Measurements from ENCODE around the gene TRIP13. TPM values are rescaled to one million over a fixed set of nuclear protein-coding genes. Genes with fewer than 3 reads are reported as not detected.

The TRIP13 gene
- total and polyA plus RNA-seq, 2 of the 13 experiments (the other 11 are each of a cell fraction or from before 2014, with no cell fraction given) = 13.5 to 33.0 TPM

DNA sequence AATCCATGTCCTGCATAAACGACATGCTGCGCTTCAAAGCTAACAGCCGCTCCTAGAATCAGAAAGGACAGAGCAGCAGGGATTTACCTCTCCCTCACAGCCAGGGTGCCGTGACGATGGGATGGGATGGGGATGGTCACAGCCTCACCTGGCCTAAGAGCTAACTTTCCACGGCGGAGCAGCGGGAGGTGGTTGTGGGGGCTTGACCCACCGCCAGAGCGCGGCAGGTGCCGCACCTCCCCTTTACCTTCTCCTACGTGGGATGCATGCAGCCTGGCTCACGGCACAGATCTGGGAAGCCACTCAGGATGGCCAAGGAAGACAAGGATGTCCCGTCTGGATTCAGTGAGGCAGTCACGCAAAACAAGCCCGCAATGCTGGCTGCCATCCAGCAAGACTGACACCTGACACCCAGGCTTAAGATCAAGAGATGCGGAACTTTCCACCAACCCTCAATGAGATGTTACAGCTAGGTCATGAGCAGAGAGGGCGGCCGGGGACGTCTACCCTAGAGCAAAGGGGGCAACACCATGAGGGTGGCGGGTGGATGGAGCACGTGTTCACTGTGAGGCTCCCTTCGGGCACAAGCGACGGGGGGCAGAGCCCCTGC lies 5.9 kb upstream of the TRIP13 start (continued):
- TF ChIP-seq, protein P1, sequence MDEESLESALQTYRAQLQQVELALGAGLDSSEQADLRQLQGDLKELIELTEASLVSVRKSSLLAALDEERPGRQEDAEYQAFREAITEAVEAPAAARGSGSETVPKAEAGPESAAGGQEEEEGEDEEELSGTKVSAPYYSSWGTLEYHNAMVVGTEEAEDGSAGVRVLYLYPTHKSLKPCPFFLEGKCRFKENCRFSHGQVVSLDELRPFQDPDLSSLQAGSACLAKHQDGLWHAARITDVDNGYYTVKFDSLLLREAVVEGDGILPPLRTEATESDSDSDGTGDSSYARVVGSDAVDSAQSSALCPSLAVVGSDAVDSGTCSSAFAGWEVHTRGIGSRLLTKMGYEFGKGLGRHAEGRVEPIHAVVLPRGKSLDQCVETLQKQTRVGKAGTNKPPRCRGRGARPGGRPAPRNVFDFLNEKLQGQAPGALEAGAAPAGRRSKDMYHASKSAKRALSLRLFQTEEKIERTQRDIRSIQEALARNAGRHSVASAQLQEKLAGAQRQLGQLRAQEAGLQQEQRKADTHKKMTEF (CRISPR knock-in tag; IDR thresholded peaks at IDR 0.05) = no peak
- TF ChIP-seq HDAC1 (CRISPR knock-in tag; IDR thresholded peaks at IDR 0.05) = no peak

GRCh38 chr5:887947-888637 lies 4.6 kb upstream of the TRIP13 start:
- no peaks in the 10 kb centered on the region for H3K9me3 ChIP-seq (ENCODE audit: low read length)
- POLR2A ChIA-PET = no interaction called here
- DNase-seq (ENCODE audit: low spot score) (no peak), FAIRE-seq (no peak), ATAC-seq (no peak)
- TF ChIP-seq MEF2D (CRISPR knock-in tag; IDR thresholded peaks at IDR 0.05) (no peak), ZNF768 (CRISPR knock-in tag; IDR thresholded peaks at IDR 0.05) (no peak), FOXC1 (CRISPR knock-in tag; IDR thresholded peaks at IDR 0.05; ENCODE audit: borderline replicate concordance) (no peak), ZNF615 (CRISPR knock-in tag; IDR thresholded peaks at IDR 0.05; ENCODE audit: borderline replicate concordance) (no peak), AGO1 (IDR thresholded peaks at IDR 0.05; ENCODE audit: low read depth, low read length, poor library complexity, severe bottlenecking) (no peak), ZNF749 (CRISPR knock-in tag; IDR thresholded peaks at IDR 0.05; ENCODE audit: borderline replicate concordance) (no peak), CEBPG (CRISPR knock-in tag; IDR thresholded peaks at IDR 0.05) (no peak), ZNF572 (CRISPR knock-in tag; IDR thresholded peaks at IDR 0.05) (no peak), NFIB (CRISPR knock-in tag; IDR thresholded peaks at IDR 0.05; ENCODE audit: borderline replicate concordance) (no peak), NBN (conservative IDR thresholded peaks at IDR 0.05) (no peak)
- TF ChIP-seq, protein P2, sequence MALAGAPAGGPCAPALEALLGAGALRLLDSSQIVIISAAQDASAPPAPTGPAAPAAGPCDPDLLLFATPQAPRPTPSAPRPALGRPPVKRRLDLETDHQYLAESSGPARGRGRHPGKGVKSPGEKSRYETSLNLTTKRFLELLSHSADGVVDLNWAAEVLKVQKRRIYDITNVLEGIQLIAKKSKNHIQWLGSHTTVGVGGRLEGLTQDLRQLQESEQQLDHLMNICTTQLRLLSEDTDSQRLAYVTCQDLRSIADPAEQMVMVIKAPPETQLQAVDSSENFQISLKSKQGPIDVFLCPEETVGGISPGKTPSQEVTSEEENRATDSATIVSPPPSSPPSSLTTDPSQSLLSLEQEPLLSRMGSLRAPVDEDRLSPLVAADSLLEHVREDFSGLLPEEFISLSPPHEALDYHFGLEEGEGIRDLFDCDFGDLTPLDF (CRISPR knock-in tag; IDR thresholded peaks at IDR 0.05) = no peak
- TF ChIP-seq, protein P3, sequence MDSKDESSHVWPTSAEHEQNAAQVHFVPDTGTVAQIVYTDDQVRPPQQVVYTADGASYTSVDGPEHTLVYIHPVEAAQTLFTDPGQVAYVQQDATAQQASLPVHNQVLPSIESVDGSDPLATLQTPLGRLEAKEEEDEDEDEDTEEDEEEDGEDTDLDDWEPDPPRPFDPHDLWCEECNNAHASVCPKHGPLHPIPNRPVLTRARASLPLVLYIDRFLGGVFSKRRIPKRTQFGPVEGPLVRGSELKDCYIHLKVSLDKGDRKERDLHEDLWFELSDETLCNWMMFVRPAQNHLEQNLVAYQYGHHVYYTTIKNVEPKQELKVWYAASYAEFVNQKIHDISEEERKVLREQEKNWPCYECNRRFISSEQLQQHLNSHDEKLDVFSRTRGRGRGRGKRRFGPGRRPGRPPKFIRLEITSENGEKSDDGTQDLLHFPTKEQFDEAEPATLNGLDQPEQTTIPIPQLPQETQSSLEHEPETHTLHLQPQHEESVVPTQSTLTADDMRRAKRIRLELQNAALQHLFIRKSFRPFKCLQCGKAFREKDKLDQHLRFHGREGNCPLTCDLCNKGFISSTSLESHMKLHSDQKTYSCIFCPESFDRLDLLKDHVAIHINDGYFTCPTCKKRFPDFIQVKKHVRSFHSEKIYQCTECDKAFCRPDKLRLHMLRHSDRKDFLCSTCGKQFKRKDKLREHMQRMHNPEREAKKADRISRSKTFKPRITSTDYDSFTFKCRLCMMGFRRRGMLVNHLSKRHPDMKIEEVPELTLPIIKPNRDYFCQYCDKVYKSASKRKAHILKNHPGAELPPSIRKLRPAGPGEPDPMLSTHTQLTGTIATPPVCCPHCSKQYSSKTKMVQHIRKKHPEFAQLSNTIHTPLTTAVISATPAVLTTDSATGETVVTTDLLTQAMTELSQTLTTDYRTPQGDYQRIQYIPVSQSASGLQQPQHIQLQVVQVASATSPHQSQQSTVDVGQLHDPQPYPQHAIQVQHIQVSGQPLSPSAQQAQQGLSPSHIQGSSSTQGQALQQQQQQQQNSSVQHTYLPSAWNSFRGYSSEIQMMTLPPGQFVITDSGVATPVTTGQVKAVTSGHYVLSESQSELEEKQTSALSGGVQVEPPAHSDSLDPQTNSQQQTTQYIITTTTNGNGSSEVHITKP (CRISPR knock-in tag; IDR thresholded peaks at IDR 0.05; ENCODE audit: low read depth) = no peak
- H4K20me1 ChIP-seq (ENCODE audit: insufficient read depth, low read length) = 0 out of 2 replicates have a peak, but pooled peaks cover 2% of the 10 kb centered on the region
- CTCF ChIA-PET (ENCODE audit: low intra/inter-chr PET ratio, low total read pairs) = no interaction called here
- H2AFZ ChIP-seq (ENCODE audit: low read length) = no peak overlapping the region
- peaks cover 35% of the 10 kb centered on the region for H3K79me2 ChIP-seq (ENCODE audit: insufficient read depth, low read length)
- H3K4me1 ChIP-seq (ENCODE audit: insufficient read depth, low read length) = peaks cover 16% of the 10 kb centered on the region
- no peak overlapping the region for H3K27ac ChIP-seq (ENCODE audit: extremely low read length, insufficient read depth, low read length)
- in situ Hi-C loops (cut with HindIII; ENCODE audit: extremely low pct_ligation_motif_present, low pct_unique_long_range_greater_than_20kb) (no loop called here), intact Hi-C loops (cut with micrococcal nuclease; ENCODE audit: unreplicated experiment) (no loop called here)
- no peak overlapping the region for H3K4me3 ChIP-seq (replicated peaks in 1 of 3; ENCODE audit: insufficient read depth in 1 of 3, low read depth in 2 of 3, low read length in 3 of 3)
- H3K9ac ChIP-seq (ENCODE audit: insufficient read depth, low read depth, low read length) = no peak overlapping the region
- BruUV-seq (replicated peaks) = no TSS peak
- no peak overlapping the region for H3K4me2 ChIP-seq (ENCODE audit: low read depth, low read length)
- H3K36me3 ChIP-seq (replicated peaks in 1 of 2; ENCODE audit: control insufficient read depth in 1 of 2, insufficient read depth in 2 of 2, low read length in 2 of 2) = peaks cover 27 to 74% of the 10 kb centered on the region in 2 experiments
- H3K27me3 ChIP-seq (ENCODE audit: control insufficient read depth in 1 of 2, insufficient read depth in 2 of 2, low read length in 2 of 2) = no peaks in the 10 kb centered on the region
- WGBS (ENCODE audit: low lambda C conversion rate) = 95% methylated on average over 5 of the region's 14 CpGs

Measured in HepG2 (cell line).